ENCODE results near the gene SUV39H2. TPM values are rescaled to one million over a fixed set of nuclear protein-coding genes. Genes with fewer than 3 reads are reported as not detected.

Gene SUV39H2
- total RNA-seq, 6 experiments from 2014 or later: 2.8 to 6.0 (median 4.1) TPM

GRCh38 chr10:14945108-14945507 is 66.4 kb downstream of the SUV39H2 start:
- no peak overlapping the region for H3K27ac ChIP-seq
- WGBS (ENCODE audit: insufficient coverage, low coverage, low lambda C conversion rate, missing lambda C conversion rate): 92% methylated on average over 5 of the region's 5 CpGs
- DNase-seq: peak in 1 of 3 donors; percentile 10
- ATAC-seq: no peak
- no peaks in the 10 kb centered on the region for H3K9me3 ChIP-seq
- H3K4me3 ChIP-seq: no peak overlapping the region
- H3K36me3 ChIP-seq: peaks cover 0 to 19% (median 0%) of the 10 kb centered on the region in 4 donors
- no peaks in the 10 kb centered on the region for H3K4me1 ChIP-seq
- intact Hi-C loops (cut with DNase I): no loop called here
- TF ChIP-seq POLR2A (IDR thresholded peaks at IDR 0.05): no peak
- H3K27me3 ChIP-seq: no peaks in the 10 kb centered on the region

GRCh38 chr10:14947268-14947667 is 68.6 kb downstream of the SUV39H2 start:
- intact Hi-C loops (cut with DNase I): no loop called here
- WGBS (ENCODE audit: insufficient coverage, low coverage, low lambda C conversion rate, missing lambda C conversion rate): no CpG with 5 or more reads among the region's 1 CpG
- no peak for ATAC-seq

GRCh38 chr10:14949291-14949690 is 70.6 kb downstream of the SUV39H2 start:
- no peaks in the 10 kb centered on the region for H3K27me3 ChIP-seq
- no peak for TF ChIP-seq POLR2A (IDR thresholded peaks at IDR 0.05)
- no peak for TF ChIP-seq CTCF (IDR thresholded peaks at IDR 0.05)
- H3K9me3 ChIP-seq: no peaks in the 10 kb centered on the region
- WGBS (ENCODE audit: insufficient coverage, low coverage, low lambda C conversion rate, missing lambda C conversion rate): 83% methylated on average over 4 of the region's 5 CpGs
- no peak for DNase-seq
- H3K36me3 ChIP-seq: peaks cover 0 to 12% (median 0%) of the 10 kb centered on the region in 4 donors
- intact Hi-C loops (cut with DNase I): no loop called here
- ATAC-seq: no peak
- no peak overlapping the region for H3K27ac ChIP-seq
- peaks cover 0 to 5% (median 0%) of the 10 kb centered on the region in 4 donors for H3K4me1 ChIP-seq
- no peak overlapping the region for H3K4me3 ChIP-seq

More at GRCh38 chr10:14947268-14947667, 68.6 kb downstream of the SUV39H2 start:
- Histone ChIP-seq H3K4me1 (no peaks in the 10 kb centered on the region), H3K27ac (no peak overlapping the region), H3K9me3 (no peaks in the 10 kb centered on the region), H3K36me3 (peaks cover 0 to 19% (median 0%) of the 10 kb centered on the region in 4 donors), H3K27me3 (no peaks in the 10 kb centered on the region), H3K4me3 (no peak overlapping the region)
- TF ChIP-seq POLR2A (IDR thresholded peaks at IDR 0.05) (no peak), CTCF (IDR thresholded peaks at IDR 0.05) (no peak)
- DNase-seq: no peak

- 43% methylated on average over 6 of the region's 10 CpGs for WGBS (ENCODE audit: insufficient coverage, low coverage, low lambda C conversion rate, missing lambda C conversion rate)
- intact Hi-C loops (cut with DNase I): no loop called here
- Histone ChIP-seq H3K4me3 (peak overlapping the region; percentile 56 to 75 (median 69)), H3K27me3 (no peaks in the 10 kb centered on the region), H3K9me3 (no peaks in the 10 kb centered on the region), H3K4me1 (peaks cover 0 to 5% (median 0%) of the 10 kb centered on the region in 4 donors), H3K36me3 (peaks cover 0 to 4% (median 0%) of the 10 kb centered on the region in 4 donors), H3K27ac (peak overlapping the region in 1 of 3 donors; percentile 71)
- ATAC-seq (no peak), DNase-seq (no peak)
- TF ChIP-seq CTCF (IDR thresholded peaks at IDR 0.05) (no peak), POLR2A (IDR thresholded peaks at IDR 0.05) (no peak)
Observed at GRCh38 chr10:14952851-14953423, 74.3 kb downstream of the SUV39H2 start.

GRCh38 chr10:14953424-14954000 is 74.8 kb downstream of the SUV39H2 start:
- H3K4me3 ChIP-seq: peak overlapping the region; percentile 56 to 75 (median 69)
- DNase-seq (no peak), ATAC-seq (peak; percentile 41 to 52 (median 51))
- peak overlapping the region; percentile 35 to 71 (median 56) for H3K27ac ChIP-seq
- TF ChIP-seq CTCF (IDR thresholded peaks at IDR 0.05): no peak
- TF ChIP-seq POLR2A (IDR thresholded peaks at IDR 0.05): no peak
- WGBS (ENCODE audit: insufficient coverage, low coverage, low lambda C conversion rate, missing lambda C conversion rate): 9% methylated on average over 21 of the region's 32 CpGs
- intact Hi-C loops (cut with DNase I): no loop called here
- H3K9me3 ChIP-seq: no peaks in the 10 kb centered on the region
- no peaks in the 10 kb centered on the region for H3K27me3 ChIP-seq
- peaks cover 0 to 5% (median 0%) of the 10 kb centered on the region in 4 donors for H3K4me1 ChIP-seq
- no peaks in the 10 kb centered on the region for H3K36me3 ChIP-seq
